ENCODE data around the gene HLTF. TPM values are rescaled to one million over a fixed set of nuclear protein-coding genes. Genes with fewer than 3 reads are reported as not detected.

HLTF gene
- total RNA-seq, 4 donors from 2014 or later: 13.3 to 26.2 (median 19.4) TPM

- intact Hi-C loops (cut with DNase I): loop anchor here (10.0 kb wide), 1 partner anchor 61 kb away; no protein-coding TSS in a partner anchor
- no peak for DNase-seq (ENCODE audit: extremely low spot score)
- 71% methylated on average over 3 of the region's 3 CpGs for WGBS
- Histone ChIP-seq H3K27me3 (no peaks in the 10 kb centered on the region), H3K27ac (replicated peaks in 1 of 4) (peak overlapping the region in 3 of 4 donors; percentile 14 to 71 (median 15)), H3K36me3 (peaks cover 9 to 68% (median 28%) of the 10 kb centered on the region in 4 donors), H3K4me3 (no peak overlapping the region), H3K9me3 (no peaks in the 10 kb centered on the region), H3K4me1 (peaks cover 48 to 91% (median 80%) of the 10 kb centered on the region in 4 donors)
- TF ChIP-seq CTCF (IDR thresholded peaks at IDR 0.05) (no peak), POLR2A (IDR thresholded peaks at IDR 0.05; ENCODE audit: low read depth) (no peak), POLR2AphosphoS5 (IDR thresholded peaks at IDR 0.05) (no peak), EP300 (IDR thresholded peaks at IDR 0.05) (no peak)
These were observed 70.9 kb downstream of the HLTF start for GRCh38 chr3:149015393-149015792.

- 75% methylated on average over 6 of the region's 6 CpGs for WGBS
- DNase-seq (ENCODE audit: extremely low spot score): no peak
- no peaks in the 10 kb centered on the region for H3K9me3 ChIP-seq
- TF ChIP-seq EP300 (IDR thresholded peaks at IDR 0.05): no peak
- no peak for TF ChIP-seq POLR2AphosphoS5 (IDR thresholded peaks at IDR 0.05)
- no peak for TF ChIP-seq CTCF (IDR thresholded peaks at IDR 0.05)
- no peak for TF ChIP-seq POLR2A (IDR thresholded peaks at IDR 0.05; ENCODE audit: low read depth)
- peaks cover 12 to 67% (median 38%) of the 10 kb centered on the region in 4 donors for H3K36me3 ChIP-seq
- intact Hi-C loops (cut with DNase I): loop anchor here (10.0 kb wide), 1 partner anchor 59 kb away; no protein-coding TSS in a partner anchor
- peaks cover 33 to 86% (median 76%) of the 10 kb centered on the region in 4 donors for H3K4me1 ChIP-seq
- peak overlapping the region in 2 of 4 donors; percentile 3 to 22 for H3K27ac ChIP-seq (replicated peaks in 1 of 4)
- H3K4me3 ChIP-seq: no peak overlapping the region
- no peaks in the 10 kb centered on the region for H3K27me3 ChIP-seq
These were observed 72.6 kb downstream of the HLTF start for GRCh38 chr3:149013726-149014125.

- peaks cover 15 to 65% (median 56%) of the 10 kb centered on the region in 4 donors for H3K4me1 ChIP-seq
- DNase-seq (ENCODE audit: extremely low spot score): no peak
- peaks cover 12 to 82% (median 56%) of the 10 kb centered on the region in 4 donors for H3K36me3 ChIP-seq
- peak overlapping the region; percentile 71 to 81 (median 72) for H3K27ac ChIP-seq (replicated peaks in 1 of 4)
- TF ChIP-seq CTCF (IDR thresholded peaks at IDR 0.05) (no peak), POLR2A (IDR thresholded peaks at IDR 0.05; ENCODE audit: low read depth) (no peak), EP300 (IDR thresholded peaks at IDR 0.05) (no peak), POLR2AphosphoS5 (IDR thresholded peaks at IDR 0.05) (no peak)
- no peaks in the 10 kb centered on the region for H3K27me3 ChIP-seq
- intact Hi-C loops (cut with DNase I): loop anchor here (10.0 kb wide), 1 partner anchor 57 kb away; no protein-coding TSS in a partner anchor
- H3K9me3 ChIP-seq: no peaks in the 10 kb centered on the region
- 51% methylated on average over 5 of the region's 5 CpGs for WGBS
- no peak overlapping the region for H3K4me3 ChIP-seq
These were observed 74.7 kb downstream of the HLTF start for GRCh38 chr3:149011676-149012075.

- no peaks in the 10 kb centered on the region for H3K27me3 ChIP-seq
- TF ChIP-seq POLR2AphosphoS5 (IDR thresholded peaks at IDR 0.05) (no peak), POLR2A (IDR thresholded peaks at IDR 0.05; ENCODE audit: low read depth) (no peak), CTCF (IDR thresholded peaks at IDR 0.05) (no peak), EP300 (IDR thresholded peaks at IDR 0.05) (no peak)
- no peak for DNase-seq (ENCODE audit: extremely low spot score)
- intact Hi-C loops (cut with DNase I): loop anchor here (10.0 kb wide), 1 partner anchor 56 kb away; no protein-coding TSS in a partner anchor
- no peaks in the 10 kb centered on the region for H3K9me3 ChIP-seq
- 43% methylated on average over 2 of the region's 2 CpGs for WGBS
- H3K36me3 ChIP-seq: peaks cover 12 to 83% (median 57%) of the 10 kb centered on the region in 4 donors
- H3K4me1 ChIP-seq: peaks cover 10 to 58% (median 49%) of the 10 kb centered on the region in 4 donors
- H3K4me3 ChIP-seq: no peak overlapping the region
- H3K27ac ChIP-seq (replicated peaks in 1 of 4): peak overlapping the region; percentile 71 to 81 (median 72)
These were observed 75.4 kb downstream of the HLTF start for GRCh38 chr3:149010966-149011365.

Measured in esophagus muscularis mucosa (tissue), 4 donors.